ENCODE measurements around the gene GATC.

GATC gene

GRCh38 chr12:120445911-120446843 is at the start of gene GATC, which contains the start of gene TRIAP1:
TSS of gene GATC (plus strand) at chr12:120446444. CDS start at chr12:120446481, 37 bp downstream.
TSS of gene TRIAP1 (minus strand) at chr12:120446384. CDS start at chr12:120446372, 12 bp downstream.
- peak; percentile 90 for DNase-seq

- DNase-seq: no peak
These were observed 48.3 kb upstream of the GATC start for GRCh38 chr12:120397824-120398540.

- DNase-seq: no peak
These were observed 46.7 kb upstream of the GATC start for GRCh38 chr12:120399531-120399930.

- no peak for DNase-seq
These were observed 44.0 kb upstream of the GATC start for GRCh38 chr12:120402217-120402616.

- no peak for DNase-seq
These were observed 42.4 kb upstream of the GATC start for GRCh38 chr12:120403869-120404268.

GRCh38 chr12:120404271-120404670 is 42.0 kb upstream of the GATC start:
- DNase-seq: no peak

GRCh38 chr12:120406069-120406468 is 40.2 kb upstream of the GATC start:
- DNase-seq: no peak

GRCh38 chr12:120406553-120406952 is 39.7 kb upstream of the GATC start:
- no peak for DNase-seq

GRCh38 chr12:120408771-120409170 is 37.5 kb upstream of the GATC start:
- no peak for DNase-seq

GRCh38 chr12:120412421-120412820 is 33.8 kb upstream of the GATC start:
- DNase-seq: no peak

- no peak for DNase-seq
These were observed 32.1 kb upstream of the GATC start for GRCh38 chr12:120413901-120414695.

GRCh38 chr12:120416490-120417216 is 29.6 kb upstream of the GATC start:
- no peak for DNase-seq

GRCh38 chr12:120417917-120418580 is 28.2 kb upstream of the GATC start:
- no peak for DNase-seq

- DNase-seq: no peak
These were observed 24.5 kb upstream of the GATC start for GRCh38 chr12:120421701-120422100.

- DNase-seq: no peak
These were observed 23.3 kb upstream of the GATC start for GRCh38 chr12:120422892-120423456.

- no peak for DNase-seq
These were observed 20.4 kb upstream of the GATC start for GRCh38 chr12:120425797-120426196.

- no peak for DNase-seq
These were observed 17.5 kb upstream of the GATC start for GRCh38 chr12:120428597-120429229.

GRCh38 chr12:120429368-120429767 is 16.9 kb upstream of the GATC start:
- no peak for DNase-seq

- no peak for DNase-seq
These were observed 13.3 kb upstream of the GATC start for GRCh38 chr12:120432772-120433525.

All from OCI-M1 (cell line).